ENCODE data around the gene OSBPL1A. TPM values are rescaled to one million over a fixed set of nuclear protein-coding genes. Genes with fewer than 3 reads are reported as not detected.

OSBPL1A gene
- total and polyA plus RNA-seq, 2 experiments from 2014 or later, result 24.6 to 31.3 TPM

- 95% methylated on average over 4 of the region's 4 CpGs for whole genome bisulfite sequencing (ENCODE audit: low lambda C conversion rate, missing lambda C conversion rate)
- Histone ChIP-seq H3K4me2 (no peak overlapping the region), H3K9me2 (replicated peaks; ENCODE audit: insufficient read depth) (no peaks in the 10 kb centered on the region), H3K4me3 (no peak overlapping the region), H3K9me3 (ENCODE audit: low read depth) (no peaks in the 10 kb centered on the region), H3K27me3 (no peaks in the 10 kb centered on the region), H3K79me2 (no peaks in the 10 kb centered on the region), H4K20me1 (ENCODE audit: insufficient read depth, poor library complexity, severe bottlenecking) (no peaks in the 10 kb centered on the region), H3K27ac (no peak overlapping the region), H3K36me3 (replicated peaks; ENCODE audit: insufficient read depth, low read depth) (no peaks in the 10 kb centered on the region), H2AFZ (no peak overlapping the region), H3K4me1 (ENCODE audit: insufficient read depth) (no peaks in the 10 kb centered on the region)
- no peak for DNase-seq (ENCODE audit: low spot score)
- TF ChIP-seq EZH2 (IDR thresholded peaks at IDR 0.05; ENCODE audit: borderline replicate concordance), result no peak
- TF ChIP-seq EZH2phosphoT487 (IDR thresholded peaks at IDR 0.05; ENCODE audit: low read depth, severe bottlenecking, unreplicated experiment), result no peak
- TF ChIP-seq, protein P1, sequence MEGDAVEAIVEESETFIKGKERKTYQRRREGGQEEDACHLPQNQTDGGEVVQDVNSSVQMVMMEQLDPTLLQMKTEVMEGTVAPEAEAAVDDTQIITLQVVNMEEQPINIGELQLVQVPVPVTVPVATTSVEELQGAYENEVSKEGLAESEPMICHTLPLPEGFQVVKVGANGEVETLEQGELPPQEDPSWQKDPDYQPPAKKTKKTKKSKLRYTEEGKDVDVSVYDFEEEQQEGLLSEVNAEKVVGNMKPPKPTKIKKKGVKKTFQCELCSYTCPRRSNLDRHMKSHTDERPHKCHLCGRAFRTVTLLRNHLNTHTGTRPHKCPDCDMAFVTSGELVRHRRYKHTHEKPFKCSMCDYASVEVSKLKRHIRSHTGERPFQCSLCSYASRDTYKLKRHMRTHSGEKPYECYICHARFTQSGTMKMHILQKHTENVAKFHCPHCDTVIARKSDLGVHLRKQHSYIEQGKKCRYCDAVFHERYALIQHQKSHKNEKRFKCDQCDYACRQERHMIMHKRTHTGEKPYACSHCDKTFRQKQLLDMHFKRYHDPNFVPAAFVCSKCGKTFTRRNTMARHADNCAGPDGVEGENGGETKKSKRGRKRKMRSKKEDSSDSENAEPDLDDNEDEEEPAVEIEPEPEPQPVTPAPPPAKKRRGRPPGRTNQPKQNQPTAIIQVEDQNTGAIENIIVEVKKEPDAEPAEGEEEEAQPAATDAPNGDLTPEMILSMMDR (IDR thresholded peaks at IDR 0.05; ENCODE audit: poor library complexity), result no peak
Measured at GRCh38 chr18:24370120-24370519, 27.5 kb downstream of the OSBPL1A start.

- H2AFZ ChIP-seq, result no peak overlapping the region
- no peak overlapping the region for H3K4me3 ChIP-seq
- H3K36me3 ChIP-seq (replicated peaks; ENCODE audit: insufficient read depth, low read depth), result no peaks in the 10 kb centered on the region
- no peaks in the 10 kb centered on the region for H4K20me1 ChIP-seq (ENCODE audit: insufficient read depth, poor library complexity, severe bottlenecking)
- TF ChIP-seq EZH2phosphoT487 (IDR thresholded peaks at IDR 0.05; ENCODE audit: low read depth, severe bottlenecking, unreplicated experiment) (no peak), EZH2 (IDR thresholded peaks at IDR 0.05; ENCODE audit: borderline replicate concordance) (no peak)
- TF ChIP-seq, protein P1 (IDR thresholded peaks at IDR 0.05; ENCODE audit: poor library complexity), result no peak
- no peak overlapping the region for H3K27ac ChIP-seq
- H3K79me2 ChIP-seq, result no peaks in the 10 kb centered on the region
- no peaks in the 10 kb centered on the region for H3K9me2 ChIP-seq (replicated peaks; ENCODE audit: insufficient read depth)
- no peaks in the 10 kb centered on the region for H3K4me1 ChIP-seq (ENCODE audit: insufficient read depth)
- 83% methylated on average over 1 of the region's 1 CpG for WGBS (ENCODE audit: low lambda C conversion rate, missing lambda C conversion rate)
- H3K9me3 ChIP-seq (ENCODE audit: low read depth), result no peaks in the 10 kb centered on the region
- no peaks in the 10 kb centered on the region for H3K27me3 ChIP-seq
- H3K4me2 ChIP-seq, result no peak overlapping the region
- no peak for DNase-seq (ENCODE audit: low spot score)
Measured at GRCh38 chr18:24369426-24369825, 28.2 kb downstream of the OSBPL1A start.

DNA sequence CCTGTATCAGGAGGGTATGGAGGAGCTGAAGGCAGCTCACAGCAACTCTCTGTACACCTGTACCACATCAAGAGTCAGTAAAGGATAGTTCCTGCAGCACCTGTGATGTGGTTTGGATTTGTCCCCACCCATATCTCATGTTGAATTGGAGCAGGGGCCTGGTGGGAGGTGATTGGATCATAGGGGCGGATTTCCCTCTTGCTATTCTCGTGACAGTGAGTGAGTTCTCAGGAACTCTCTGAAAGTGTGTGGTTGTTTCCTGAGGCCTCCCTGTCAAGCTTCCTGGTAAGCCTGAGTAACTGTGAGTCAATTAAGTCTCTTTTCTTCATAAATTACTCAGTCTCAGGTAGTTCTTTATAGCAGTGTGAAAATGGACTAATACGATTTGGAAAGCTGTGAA, 28.9 kb downstream of the OSBPL1A start:
- H3K27ac ChIP-seq, result no peak overlapping the region
- H3K4me1 ChIP-seq (ENCODE audit: insufficient read depth), result no peaks in the 10 kb centered on the region
- H3K9me2 ChIP-seq (replicated peaks; ENCODE audit: insufficient read depth), result no peaks in the 10 kb centered on the region
- H3K9me3 ChIP-seq (ENCODE audit: low read depth), result no peaks in the 10 kb centered on the region
- H3K36me3 ChIP-seq (replicated peaks; ENCODE audit: insufficient read depth, low read depth), result no peaks in the 10 kb centered on the region
- 83% methylated on average over 3 of the region's 3 CpGs for WGBS (ENCODE audit: low lambda C conversion rate, missing lambda C conversion rate)
- no peaks in the 10 kb centered on the region for H3K79me2 ChIP-seq
- H4K20me1 ChIP-seq (ENCODE audit: insufficient read depth, poor library complexity, severe bottlenecking), result no peaks in the 10 kb centered on the region
- no peak overlapping the region for H3K4me2 ChIP-seq
- TF ChIP-seq, protein P1 (IDR thresholded peaks at IDR 0.05; ENCODE audit: poor library complexity), result no peak
- no peak for TF ChIP-seq EZH2 (IDR thresholded peaks at IDR 0.05; ENCODE audit: borderline replicate concordance)
- TF ChIP-seq EZH2phosphoT487 (IDR thresholded peaks at IDR 0.05; ENCODE audit: low read depth, severe bottlenecking, unreplicated experiment), result no peak
- no peak overlapping the region for H2AFZ ChIP-seq
- no peak for DNase-seq (ENCODE audit: low spot score)
- H3K4me3 ChIP-seq, result no peak overlapping the region
- no peaks in the 10 kb centered on the region for H3K27me3 ChIP-seq

DNA sequence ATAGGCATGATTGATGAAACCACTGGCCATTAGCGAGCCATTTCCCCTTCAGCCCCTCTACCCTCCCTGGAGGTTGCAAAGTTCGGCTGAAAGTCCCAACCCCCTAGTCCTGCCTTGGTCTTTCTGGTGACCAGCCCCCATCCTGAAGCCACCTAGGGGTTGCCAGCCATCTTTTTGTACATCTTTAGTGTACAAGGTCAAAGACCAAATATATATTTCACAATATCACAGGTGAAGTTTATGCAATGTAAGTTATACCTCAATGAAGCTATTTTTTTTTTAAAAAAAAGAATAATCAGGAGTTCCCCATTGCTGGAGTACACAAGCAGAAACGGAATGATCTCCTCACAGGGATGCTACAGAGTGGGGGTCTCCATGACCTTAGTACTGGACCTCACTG, 31.3 kb downstream of the OSBPL1A start:
- no peak overlapping the region for H3K4me3 ChIP-seq
- no peak overlapping the region for H3K27ac ChIP-seq
- no peaks in the 10 kb centered on the region for H3K36me3 ChIP-seq (replicated peaks; ENCODE audit: insufficient read depth, low read depth)
- no peak overlapping the region for H2AFZ ChIP-seq
- no peaks in the 10 kb centered on the region for H3K9me2 ChIP-seq (replicated peaks; ENCODE audit: insufficient read depth)
- H3K79me2 ChIP-seq, result no peaks in the 10 kb centered on the region
- no peaks in the 10 kb centered on the region for H3K9me3 ChIP-seq (ENCODE audit: low read depth)
- no peak overlapping the region for H3K4me2 ChIP-seq
- H4K20me1 ChIP-seq (ENCODE audit: insufficient read depth, poor library complexity, severe bottlenecking), result no peaks in the 10 kb centered on the region
- WGBS (ENCODE audit: low lambda C conversion rate, missing lambda C conversion rate), result 91% methylated on average over 3 of the region's 3 CpGs
- no peaks in the 10 kb centered on the region for H3K4me1 ChIP-seq (ENCODE audit: insufficient read depth)
- no peaks in the 10 kb centered on the region for H3K27me3 ChIP-seq
- no peak for DNase-seq (ENCODE audit: low spot score)
- TF ChIP-seq, protein P1 (IDR thresholded peaks at IDR 0.05; ENCODE audit: poor library complexity), result no peak
- TF ChIP-seq EZH2 (IDR thresholded peaks at IDR 0.05; ENCODE audit: borderline replicate concordance) (no peak), EZH2phosphoT487 (IDR thresholded peaks at IDR 0.05; ENCODE audit: low read depth, severe bottlenecking, unreplicated experiment) (no peak)
